Breast epithelium (tissue), 3 donors: Measurements from ENCODE around the gene LFNG.

Experiments used
- CTCF ChIP-seq, 3 donors: fragments of 450-650 bp; IDR thresholded peaks; one replicate each; pipeline ENCODE4 v1.5.1; 2016 to 2017; ENCODE audit warnings: antibody characterized with exemption in 3 of 3, mild to moderate bottlenecking in 3 of 3, moderate library complexity in 3 of 3
- POLR2A ChIP-seq: fragments of 450-650 bp; IDR thresholded peaks from one replicate; pipeline ENCODE4 v1.6.1; 2016; ENCODE audit warnings: antibody characterized with exemption, mild to moderate bottlenecking, moderate library complexity
- POLR2AphosphoS5 ChIP-seq, 3 donors: sonication (generic); formaldehyde crosslinking; IDR thresholded peaks; one replicate each; pipeline ENCODE4 v1.6.1; 2017; ENCODE audit warnings: antibody characterized with exemption in 3 of 3

- TF ChIP-seq CTCF (IDR thresholded peaks at IDR 0.05): no peak
- no peak for TF ChIP-seq POLR2A
- TF ChIP-seq POLR2AphosphoS5 (IDR thresholded peaks at IDR 0.05): no peak
These were observed 12.2 kb upstream of the LFNG start for GRCh38 chr7:2507208-2507916.
